Measurements from ENCODE around the gene PKN1. TPM values are rescaled to one million over a fixed set of nuclear protein-coding genes. Genes with fewer than 3 reads are reported as not detected.

The PKN1 gene
- total and polyA plus RNA-seq, 9 of the 15 experiments (the other 6 are each of a cell fraction or from before 2014, with no cell fraction given) = 0.30 to 228 (median 77.5) TPM

DNA sequence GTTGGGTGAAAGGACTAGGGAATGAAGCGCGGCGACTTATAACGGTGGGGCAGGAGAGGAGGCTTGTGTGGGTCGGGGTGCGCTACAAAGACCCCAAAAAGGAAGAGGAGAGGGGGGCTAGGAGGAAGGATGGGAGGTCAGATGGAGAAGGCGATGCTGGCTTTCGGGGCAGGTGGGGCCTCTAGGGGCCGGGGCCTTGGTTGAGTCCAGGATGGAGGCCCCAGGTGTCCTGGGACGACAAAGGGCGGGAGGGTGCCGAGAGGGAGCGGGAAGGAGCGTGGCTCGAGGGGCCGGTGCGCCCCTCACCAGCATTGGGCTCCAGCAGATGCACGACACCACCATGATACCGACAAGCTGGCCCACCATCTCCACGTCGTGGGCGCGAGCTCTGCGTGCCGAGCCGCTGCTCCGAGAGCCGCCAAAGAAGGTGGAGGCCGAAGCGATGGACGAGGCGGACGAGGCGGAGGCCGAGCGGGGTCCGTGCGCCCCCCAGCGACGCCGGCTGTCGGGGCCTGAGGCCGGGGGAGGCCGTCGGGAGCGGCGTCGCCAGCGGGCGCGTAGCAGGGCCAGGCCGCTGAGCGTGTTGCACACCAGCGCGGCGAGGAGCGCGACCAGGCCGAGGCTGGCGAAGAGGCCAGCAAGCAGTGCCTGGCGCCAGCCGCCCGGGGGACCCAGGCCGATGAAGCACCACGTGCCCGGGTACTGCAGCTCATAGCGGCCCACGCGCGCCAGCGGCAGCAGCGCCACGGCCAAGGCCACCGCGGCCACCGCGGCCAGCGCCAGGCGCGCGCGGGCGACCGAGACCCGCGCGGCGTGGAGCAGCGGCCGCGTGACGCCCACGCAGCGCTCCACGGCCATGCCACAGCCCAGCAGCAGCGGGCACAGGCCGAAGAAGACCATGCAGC, 40.2 kb downstream of the PKN1 start (continued):
- TF ChIP-seq ASH1L (IDR thresholded peaks at IDR 0.05; ENCODE audit: borderline replicate concordance, low read depth, partially characterized antibody) (no peak), ZNF316 (IDR thresholded peaks at IDR 0.05) (no peak), ZNF707 (CRISPR knock-in tag; conservative IDR thresholded peaks at IDR 0.05) (no peak), RBFOX2 (IDR thresholded peaks at IDR 0.05; ENCODE audit: low read depth, low read length) (no peak), XRCC4 (IDR thresholded peaks at IDR 0.05; ENCODE audit: extremely low read depth, insufficient read depth, insufficient read length) (no peak), ZNF830 (CRISPR knock-in tag; IDR thresholded peaks at IDR 0.05) (no peak)
- TF ChIP-seq, protein P1, sequence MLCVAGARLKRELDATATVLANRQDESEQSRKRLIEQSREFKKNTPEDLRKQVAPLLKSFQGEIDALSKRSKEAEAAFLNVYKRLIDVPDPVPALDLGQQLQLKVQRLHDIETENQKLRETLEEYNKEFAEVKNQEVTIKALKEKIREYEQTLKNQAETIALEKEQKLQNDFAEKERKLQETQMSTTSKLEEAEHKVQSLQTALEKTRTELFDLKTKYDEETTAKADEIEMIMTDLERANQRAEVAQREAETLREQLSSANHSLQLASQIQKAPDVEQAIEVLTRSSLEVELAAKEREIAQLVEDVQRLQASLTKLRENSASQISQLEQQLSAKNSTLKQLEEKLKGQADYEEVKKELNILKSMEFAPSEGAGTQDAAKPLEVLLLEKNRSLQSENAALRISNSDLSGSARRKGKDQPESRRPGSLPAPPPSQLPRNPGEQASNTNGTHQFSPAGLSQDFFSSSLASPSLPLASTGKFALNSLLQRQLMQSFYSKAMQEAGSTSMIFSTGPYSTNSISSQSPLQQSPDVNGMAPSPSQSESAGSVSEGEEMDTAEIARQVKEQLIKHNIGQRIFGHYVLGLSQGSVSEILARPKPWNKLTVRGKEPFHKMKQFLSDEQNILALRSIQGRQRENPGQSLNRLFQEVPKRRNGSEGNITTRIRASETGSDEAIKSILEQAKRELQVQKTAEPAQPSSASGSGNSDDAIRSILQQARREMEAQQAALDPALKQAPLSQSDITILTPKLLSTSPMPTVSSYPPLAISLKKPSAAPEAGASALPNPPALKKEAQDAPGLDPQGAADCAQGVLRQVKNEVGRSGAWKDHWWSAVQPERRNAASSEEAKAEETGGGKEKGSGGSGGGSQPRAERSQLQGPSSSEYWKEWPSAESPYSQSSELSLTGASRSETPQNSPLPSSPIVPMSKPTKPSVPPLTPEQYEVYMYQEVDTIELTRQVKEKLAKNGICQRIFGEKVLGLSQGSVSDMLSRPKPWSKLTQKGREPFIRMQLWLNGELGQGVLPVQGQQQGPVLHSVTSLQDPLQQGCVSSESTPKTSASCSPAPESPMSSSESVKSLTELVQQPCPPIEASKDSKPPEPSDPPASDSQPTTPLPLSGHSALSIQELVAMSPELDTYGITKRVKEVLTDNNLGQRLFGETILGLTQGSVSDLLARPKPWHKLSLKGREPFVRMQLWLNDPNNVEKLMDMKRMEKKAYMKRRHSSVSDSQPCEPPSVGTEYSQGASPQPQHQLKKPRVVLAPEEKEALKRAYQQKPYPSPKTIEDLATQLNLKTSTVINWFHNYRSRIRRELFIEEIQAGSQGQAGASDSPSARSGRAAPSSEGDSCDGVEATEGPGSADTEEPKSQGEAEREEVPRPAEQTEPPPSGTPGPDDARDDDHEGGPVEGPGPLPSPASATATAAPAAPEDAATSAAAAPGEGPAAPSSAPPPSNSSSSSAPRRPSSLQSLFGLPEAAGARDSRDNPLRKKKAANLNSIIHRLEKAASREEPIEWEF (CRISPR knock-in tag; IDR thresholded peaks at IDR 0.05) = no peak
- TF ChIP-seq, protein P2, sequence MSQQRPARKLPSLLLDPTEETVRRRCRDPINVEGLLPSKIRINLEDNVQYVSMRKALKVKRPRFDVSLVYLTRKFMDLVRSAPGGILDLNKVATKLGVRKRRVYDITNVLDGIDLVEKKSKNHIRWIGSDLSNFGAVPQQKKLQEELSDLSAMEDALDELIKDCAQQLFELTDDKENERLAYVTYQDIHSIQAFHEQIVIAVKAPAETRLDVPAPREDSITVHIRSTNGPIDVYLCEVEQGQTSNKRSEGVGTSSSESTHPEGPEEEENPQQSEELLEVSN (IDR thresholded peaks at IDR 0.05; ENCODE audit: borderline replicate concordance in 1 of 2, extremely low read depth in 1 of 2, insufficient read depth in 1 of 2, insufficient read length in 1 of 2, low read depth in 1 of 2, low read length in 1 of 2, poor library complexity in 1 of 2, severe bottlenecking in 1 of 2) = peak in 1 of 2 experiments; percentile 23
